Activated CD4-positive, alpha-beta T cell treated with anti-CD3 and anti-CD28 coated beads, Interleukin-2, amount 50 U/mL, for 24 hours (primary cell): Measurements from ENCODE around the gene CRYBA2.

ENCODE experiments used
- DNase-seq, 2 donors: peaks; one replicate each; pipeline ENCODE4 v3.0.0-alpha.2; 2020; ENCODE audit warnings: low read depth in 1 of 2, low spot score in 1 of 2

CRYBA2 gene

DNA sequence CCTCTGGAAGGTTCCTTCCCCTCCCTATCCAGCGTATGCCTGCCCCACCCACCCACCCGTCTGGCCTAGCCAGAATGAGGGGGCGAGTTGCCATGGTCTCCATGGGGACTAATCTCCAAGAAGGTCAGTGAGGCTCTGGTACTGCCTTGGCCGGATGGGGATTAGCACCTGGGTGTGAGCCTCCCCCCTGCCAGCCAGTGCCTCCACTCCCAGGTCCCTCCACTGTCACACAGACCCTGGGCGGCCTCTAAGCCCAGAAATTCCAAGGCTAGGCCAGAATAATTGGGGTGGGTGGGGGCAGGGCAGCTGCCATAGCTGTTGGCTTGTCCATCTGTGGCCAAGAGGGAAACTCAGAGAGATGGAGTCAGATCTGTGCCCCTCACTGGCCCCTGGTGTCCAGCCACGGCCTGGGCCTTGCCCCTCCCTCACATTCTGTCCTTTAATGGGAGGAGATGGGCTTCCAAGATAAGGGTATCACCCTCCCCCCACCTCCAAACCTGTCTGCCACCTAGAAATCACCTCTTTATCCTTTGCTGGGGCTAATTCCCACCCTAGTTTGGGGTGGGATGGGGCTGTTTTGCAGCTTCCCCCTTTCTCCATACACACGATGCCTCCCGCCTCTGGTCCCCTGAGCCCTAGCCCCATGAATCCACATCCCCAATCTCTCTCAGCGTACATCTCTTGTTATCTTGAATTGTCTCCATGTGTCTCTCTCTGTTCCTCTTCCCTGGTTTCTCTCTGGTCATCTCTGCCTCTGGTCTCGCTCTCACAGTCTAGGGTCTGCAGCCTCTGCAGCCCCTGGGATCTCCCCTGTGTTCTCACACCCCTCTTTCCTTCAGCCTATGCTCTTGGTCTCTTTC lies 6.0 kb upstream of the CRYBA2 start:
- DNase-seq, result no peak

DNA sequence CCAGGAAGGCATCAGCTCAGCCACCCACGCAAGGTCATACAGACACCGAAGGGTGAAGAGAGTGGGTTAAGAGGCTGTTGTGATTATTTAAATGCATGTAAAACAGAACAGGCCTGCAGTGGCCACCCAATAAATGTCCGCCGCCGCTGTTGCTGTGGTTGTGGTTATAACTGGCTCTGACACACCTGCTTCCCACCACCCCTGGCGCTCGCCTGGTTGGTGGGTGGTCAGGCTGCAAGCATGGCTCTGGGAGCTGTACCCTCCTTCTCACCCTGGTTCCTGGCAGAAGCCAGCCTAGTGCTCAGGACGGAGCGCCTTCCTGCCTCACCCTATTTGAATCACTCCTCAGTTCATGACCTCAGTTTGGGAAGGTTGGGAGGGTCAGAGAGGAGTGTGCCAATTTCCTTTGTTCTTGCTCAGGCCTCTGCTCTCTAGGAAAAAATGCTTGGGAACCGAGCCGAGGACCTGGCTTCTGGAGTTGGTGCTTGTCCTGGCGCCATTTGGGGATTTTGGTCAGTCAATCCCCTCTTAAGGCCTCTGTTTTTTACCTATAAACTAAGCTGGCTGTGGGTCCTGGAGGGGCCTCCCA lies 5.3 kb upstream of the CRYBA2 start:
- DNase-seq, result no peak

DNA sequence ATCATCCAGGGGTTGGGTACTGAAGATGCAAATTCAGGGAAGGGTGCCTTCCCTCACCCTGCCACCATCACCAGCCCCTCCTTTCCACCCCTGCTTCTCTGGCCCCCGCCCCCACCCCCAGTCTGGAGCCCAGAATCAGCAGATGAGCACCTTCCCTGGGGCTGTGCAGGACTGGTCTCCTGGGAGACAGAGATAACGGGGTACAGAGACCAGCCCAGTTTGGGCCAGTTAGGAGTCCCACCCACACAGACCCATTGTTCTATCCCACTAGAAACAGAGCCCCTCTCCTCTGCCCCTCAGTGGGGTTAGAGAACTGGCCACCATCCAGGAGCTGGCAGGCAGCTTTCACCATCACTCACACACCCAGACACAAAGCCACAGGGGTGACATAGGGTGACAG lies 4.5 kb upstream of the CRYBA2 start:
- no peak for DNase-seq

GRCh38 chr2:218996937-218997336 lies 3.7 kb upstream of the CRYBA2 start:
- DNase-seq, result no peak

- peak; percentile 69 to 71 for DNase-seq
Observed at GRCh38 chr2:218995972-218996711, 2.9 kb upstream of the CRYBA2 start.

DNA sequence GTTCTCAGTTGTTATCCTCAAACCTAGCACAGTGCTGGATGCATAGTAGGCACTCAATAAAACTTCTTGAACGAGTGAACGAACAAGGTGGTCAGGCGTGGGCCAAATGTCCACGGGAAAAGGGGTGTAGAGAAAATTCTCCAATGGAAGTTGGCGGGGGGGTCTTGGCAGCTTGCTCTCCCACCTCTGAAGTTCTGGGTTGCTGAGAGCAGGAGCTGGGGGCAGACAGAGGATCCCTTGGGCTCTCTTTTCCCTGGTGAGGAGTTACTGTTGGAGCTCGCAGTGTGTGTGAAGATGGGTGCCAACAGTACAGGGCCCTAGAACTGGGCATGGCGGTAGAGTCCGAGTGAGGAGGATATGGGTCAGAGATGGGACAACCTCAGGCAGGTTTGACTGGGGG lies 2.3 kb upstream of the CRYBA2 start:
- no peak for DNase-seq

DNA sequence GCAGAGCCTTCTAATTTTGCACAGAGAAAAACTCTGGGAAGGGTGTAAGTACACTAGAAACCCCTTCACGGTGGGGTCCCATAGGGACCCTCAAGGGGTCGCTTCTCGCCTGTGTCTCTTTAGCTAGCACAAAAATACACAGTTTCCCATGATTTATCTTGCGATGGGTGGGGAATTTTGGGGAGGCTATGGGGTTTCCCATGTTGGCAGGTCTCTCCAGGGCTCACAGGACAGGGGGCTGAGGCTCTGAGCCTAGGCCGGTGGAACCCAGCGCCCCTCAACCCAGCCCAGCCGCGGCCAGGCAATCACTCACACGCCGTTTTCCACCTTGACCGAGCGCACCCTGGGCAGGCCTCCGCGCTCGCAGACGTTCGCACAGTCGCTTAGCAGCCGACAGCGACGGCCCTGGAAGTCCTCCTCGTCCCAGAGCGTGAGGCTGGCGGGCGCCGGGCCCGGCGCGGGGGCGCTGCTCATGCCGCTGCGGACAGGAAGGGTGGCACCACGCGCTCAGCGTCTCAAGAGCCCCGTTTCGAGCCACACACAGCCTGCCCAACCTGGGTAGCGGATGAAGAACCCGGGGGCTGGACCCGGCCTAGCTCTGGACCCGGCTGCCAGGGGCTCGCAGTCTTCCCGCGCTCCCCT lies 398 bp downstream of the CRYBA2 start:
- no peak for DNase-seq

GRCh38 chr2:218992196-218992595 lies 1.0 kb downstream of the CRYBA2 start:
- DNase-seq, result no peak

DNA sequence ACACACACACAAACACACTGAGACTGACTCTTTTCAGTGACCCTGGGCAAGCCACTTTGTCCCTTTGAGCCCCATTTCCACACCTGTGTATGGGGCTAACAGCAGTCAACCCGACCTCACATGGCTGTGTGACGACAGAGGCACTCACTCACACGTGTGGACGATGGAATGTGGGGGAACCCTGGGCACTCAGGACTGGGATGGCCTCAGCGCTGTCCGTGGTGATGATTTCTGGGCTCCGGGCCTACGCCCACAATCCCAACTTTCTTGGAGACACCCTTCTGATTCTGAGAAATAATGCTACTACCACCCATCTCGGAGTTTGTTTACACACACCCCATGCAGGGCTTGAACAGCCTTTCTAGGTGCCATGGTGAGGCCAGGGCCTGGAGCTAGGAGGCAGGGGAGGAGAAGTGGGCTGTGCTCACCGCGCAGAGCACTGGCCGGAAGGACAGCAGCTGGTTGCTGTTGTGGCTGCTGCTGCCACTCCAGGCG lies 1.5 kb downstream of the CRYBA2 start:
- DNase-seq, result no peak

- DNase-seq, result no peak
Observed at GRCh38 chr2:218990612-218991011, 2.6 kb downstream of the CRYBA2 start.

DNA sequence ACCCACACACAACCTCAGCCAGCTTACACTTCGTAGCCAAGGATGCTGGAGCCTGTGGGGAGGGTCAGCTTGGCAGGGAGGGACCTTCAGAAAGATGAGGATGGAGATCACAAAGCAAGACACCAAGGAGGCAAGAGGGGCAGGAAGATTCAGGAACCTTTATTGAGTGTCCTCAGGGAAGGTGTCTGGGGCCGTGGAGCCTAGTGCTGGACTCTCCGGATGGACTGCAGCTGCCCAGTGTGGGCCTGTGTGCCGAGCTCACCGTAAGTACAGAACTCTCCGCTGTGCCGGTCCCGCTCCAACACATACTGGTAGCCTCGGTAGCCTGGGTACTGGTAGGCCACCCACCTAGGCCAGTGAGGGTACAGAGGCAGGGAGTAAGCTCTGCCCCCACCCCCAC lies 3.2 kb downstream of the CRYBA2 start:
- DNase-seq, result no peak

- DNase-seq, result no peak
Observed at GRCh38 chr2:218988650-218989049, 4.6 kb downstream of the CRYBA2 start.

GRCh38 chr2:218988164-218988563 lies 5.1 kb downstream of the CRYBA2 start:
- DNase-seq, result no peak

DNA sequence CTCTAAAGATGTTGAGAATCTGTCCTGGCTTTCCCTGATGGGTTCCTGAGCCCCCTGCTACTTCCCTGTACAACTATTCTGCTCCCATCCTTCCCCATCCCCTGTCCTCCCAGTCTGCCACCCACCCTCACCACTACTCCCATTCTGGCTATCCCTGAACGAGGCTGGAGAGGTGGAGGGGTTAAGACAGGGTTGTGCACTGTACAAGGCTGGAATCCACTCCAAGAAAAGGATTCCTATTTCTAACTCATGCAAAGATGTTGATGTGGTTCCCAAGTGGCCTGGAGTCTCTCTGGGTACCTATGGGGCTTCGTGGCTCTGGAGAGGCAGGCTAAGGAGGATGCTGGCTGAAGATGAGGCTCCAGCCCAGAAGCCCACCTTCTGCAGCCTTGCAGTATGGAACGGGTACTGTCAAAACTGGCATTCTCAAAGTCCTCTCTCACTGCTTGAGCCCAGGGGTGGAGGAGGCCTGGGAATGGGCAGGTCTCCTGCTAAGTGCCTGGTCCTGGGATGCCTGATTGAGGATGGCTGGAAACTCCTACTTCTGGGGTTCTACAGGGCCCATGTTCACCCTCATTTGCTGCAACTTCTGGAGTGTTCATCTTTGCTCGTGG lies 7.0 kb downstream of the CRYBA2 start:
- no peak for DNase-seq

DNA sequence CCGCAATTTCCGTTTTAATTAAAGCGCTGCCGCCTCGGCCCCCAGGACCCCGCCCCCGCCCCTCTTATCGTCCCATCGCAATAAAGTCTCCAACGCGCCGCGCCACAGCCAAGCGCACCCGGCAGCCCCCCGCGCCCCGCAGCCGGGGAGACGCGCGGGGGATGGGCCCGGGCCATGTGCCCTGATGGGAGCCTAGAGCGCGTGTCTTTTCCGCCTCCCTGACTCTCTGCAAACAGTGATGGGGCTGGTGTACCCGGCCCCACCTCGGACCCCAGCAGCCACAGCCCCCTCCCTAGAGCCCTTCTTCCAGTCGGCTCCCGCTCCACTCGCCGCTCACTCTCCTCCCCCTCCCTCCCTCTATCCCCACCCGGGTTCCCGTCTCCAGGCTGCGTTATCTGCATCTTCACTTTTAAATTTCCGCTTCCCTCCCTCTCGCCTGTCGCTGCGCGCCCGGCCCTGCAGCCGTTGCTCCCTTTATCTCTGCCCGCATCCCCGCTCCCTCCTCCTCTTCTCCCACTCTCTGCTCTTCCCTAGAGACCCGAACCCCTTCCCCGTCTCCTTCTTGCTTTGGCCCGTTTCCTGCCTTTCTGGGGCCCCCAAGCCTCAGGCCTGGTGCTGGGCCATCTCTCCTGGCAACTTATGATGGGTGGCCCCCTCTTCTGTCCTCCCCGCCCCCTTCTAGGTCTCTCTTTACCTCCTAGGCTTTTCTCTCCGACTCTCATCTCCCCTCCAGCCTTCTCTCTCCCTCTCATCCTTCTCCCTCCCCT lies 7.7 kb downstream of the CRYBA2 start:
- DNase-seq, result no peak

- DNase-seq, result no peak
Observed at GRCh38 chr2:218985021-218985324, 8.2 kb downstream of the CRYBA2 start, which contains the start of gene FEV. Gene FEV, minus strand, starts transcription at chr2:218985184. Its CDS starts 109 bp downstream, at chr2:218985075.

- DNase-seq, result no peak
Observed at GRCh38 chr2:218984239-218985020, 8.8 kb downstream of the CRYBA2 start.

DNA sequence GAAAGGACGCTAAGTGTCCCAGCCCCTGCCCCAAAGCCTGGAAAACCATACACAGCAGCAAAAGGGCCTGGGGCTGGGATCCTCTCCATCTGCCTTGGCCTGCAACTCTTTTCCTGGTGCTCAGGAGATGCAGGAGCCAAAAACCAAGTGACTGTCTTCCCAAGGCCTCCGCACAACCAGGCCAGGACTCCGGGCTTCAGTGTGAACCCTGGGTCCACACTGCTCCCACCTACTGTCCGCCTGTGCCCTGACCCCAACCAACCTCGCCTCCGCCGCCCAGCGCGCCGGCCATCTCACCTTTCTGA lies 9.3 kb downstream of the CRYBA2 start:
- no peak for DNase-seq

- no peak for DNase-seq
Observed at GRCh38 chr2:218983263-218983933, 9.8 kb downstream of the CRYBA2 start.
